ENCODE data around the gene CPB2.

The CPB2 gene

GRCh38 chr13:46038296-46038695 is 66.5 kb downstream of the CPB2 start:
- Histone ChIP-seq H2AFZ (ENCODE audit: low read depth, low read length) (no peak overlapping the region), H3K27me3 (ENCODE audit: low read depth, low read length) (no peaks in the 10 kb centered on the region), H3K9ac (ENCODE audit: low read length) (no peak overlapping the region), H3K4me1 (ENCODE audit: low read length) (peaks cover 9% of the 10 kb centered on the region; the same call in 1 of the 2 replicates), H3K9me3 (ENCODE audit: insufficient read depth, low read length) (no peaks in the 10 kb centered on the region), H3K36me3 (replicated peaks; ENCODE audit: low read depth, low read length) (peaks cover 48% of the 10 kb centered on the region), H3K27ac (ENCODE audit: low read length) (no peak overlapping the region), H3K79me2 (ENCODE audit: low read length) (peaks cover 10% of the 10 kb centered on the region; the same call in 1 of the 2 replicates), H3K4me3 (ENCODE audit: low read length) (no peak overlapping the region), H3K4me2 (ENCODE audit: low read length) (no peak overlapping the region), H4K20me1 (ENCODE audit: insufficient read depth, low read length) (peaks cover 3% of the 10 kb centered on the region; the same call in 1 of the 2 replicates)
- no peak for TF ChIP-seq EZH2phosphoT487 (IDR thresholded peaks at IDR 0.05; ENCODE audit: low read depth)

GRCh38 chr13:46035066-46035465 is 69.8 kb downstream of the CPB2 start:
- H3K9me3 ChIP-seq (ENCODE audit: insufficient read depth, low read length) = no peaks in the 10 kb centered on the region
- no peaks in the 10 kb centered on the region for H3K4me1 ChIP-seq (ENCODE audit: low read length)
- no peak overlapping the region for H3K4me3 ChIP-seq (ENCODE audit: low read length)
- H3K27ac ChIP-seq (ENCODE audit: low read length) = no peak overlapping the region
- peaks cover 54% of the 10 kb centered on the region for H3K36me3 ChIP-seq (replicated peaks; ENCODE audit: low read depth, low read length)
- H3K9ac ChIP-seq (ENCODE audit: low read length) = no peak overlapping the region
- peaks cover 13% of the 10 kb centered on the region for H3K79me2 ChIP-seq (ENCODE audit: low read length)
- H3K4me2 ChIP-seq (ENCODE audit: low read length) = no peak overlapping the region
- H4K20me1 ChIP-seq (ENCODE audit: insufficient read depth, low read length) = peaks cover 5% of the 10 kb centered on the region
- no peaks in the 10 kb centered on the region for H3K27me3 ChIP-seq (ENCODE audit: low read depth, low read length)
- H2AFZ ChIP-seq (ENCODE audit: low read depth, low read length) = no peak overlapping the region
- no peak for TF ChIP-seq CTCF (IDR thresholded peaks at IDR 0.05; ENCODE audit: low read depth, low read length)
- TF ChIP-seq EZH2phosphoT487 (IDR thresholded peaks at IDR 0.05; ENCODE audit: low read depth) = no peak

GRCh38 chr13:46032341-46032740 is 72.5 kb downstream of the CPB2 start:
- Histone ChIP-seq H3K4me1 (ENCODE audit: low read length) (no peaks in the 10 kb centered on the region), H4K20me1 (ENCODE audit: insufficient read depth, low read length) (peaks cover 10% of the 10 kb centered on the region; the same call in 1 of the 2 replicates), H3K9ac (ENCODE audit: low read length) (no peak overlapping the region), H3K79me2 (ENCODE audit: low read length) (peaks cover 25% of the 10 kb centered on the region), H3K27ac (ENCODE audit: low read length) (no peak overlapping the region), H2AFZ (ENCODE audit: low read depth, low read length) (no peak overlapping the region), H3K36me3 (replicated peaks; ENCODE audit: low read depth, low read length) (peaks cover 44% of the 10 kb centered on the region), H3K4me2 (ENCODE audit: low read length) (no peak overlapping the region), H3K9me3 (ENCODE audit: insufficient read depth, low read length) (no peaks in the 10 kb centered on the region), H3K27me3 (ENCODE audit: low read depth, low read length) (no peaks in the 10 kb centered on the region), H3K4me3 (ENCODE audit: low read length) (no peak overlapping the region)
- TF ChIP-seq EZH2phosphoT487 (IDR thresholded peaks at IDR 0.05; ENCODE audit: low read depth) = no peak
- no peak for TF ChIP-seq CTCF (IDR thresholded peaks at IDR 0.05; ENCODE audit: low read depth, low read length)

GRCh38 chr13:46031581-46032263 is 73.1 kb downstream of the CPB2 start:
- Histone ChIP-seq H2AFZ (ENCODE audit: low read depth, low read length) (no peak overlapping the region), H3K27me3 (ENCODE audit: low read depth, low read length) (no peaks in the 10 kb centered on the region), H3K36me3 (replicated peaks; ENCODE audit: low read depth, low read length) (peaks cover 44% of the 10 kb centered on the region), H3K4me1 (ENCODE audit: low read length) (no peaks in the 10 kb centered on the region), H4K20me1 (ENCODE audit: insufficient read depth, low read length) (peaks cover 10% of the 10 kb centered on the region; the same call in 1 of the 2 replicates), H3K9ac (ENCODE audit: low read length) (no peak overlapping the region), H3K9me3 (ENCODE audit: insufficient read depth, low read length) (no peaks in the 10 kb centered on the region), H3K4me2 (ENCODE audit: low read length) (no peak overlapping the region), H3K4me3 (ENCODE audit: low read length) (no peak overlapping the region), H3K27ac (ENCODE audit: low read length) (no peak overlapping the region), H3K79me2 (ENCODE audit: low read length) (peaks cover 25% of the 10 kb centered on the region)
- TF ChIP-seq CTCF (IDR thresholded peaks at IDR 0.05; ENCODE audit: low read depth, low read length) (no peak), EZH2phosphoT487 (IDR thresholded peaks at IDR 0.05; ENCODE audit: low read depth) (no peak)

All from OCI-LY3 (cell line).